ENCODE measurements around the gene NAT16. TPM values are rescaled to one million over a fixed set of nuclear protein-coding genes. Genes with fewer than 3 reads are reported as not detected.

Gene NAT16
- total and polyA plus RNA-seq, 10 donors = not detected

DNA sequence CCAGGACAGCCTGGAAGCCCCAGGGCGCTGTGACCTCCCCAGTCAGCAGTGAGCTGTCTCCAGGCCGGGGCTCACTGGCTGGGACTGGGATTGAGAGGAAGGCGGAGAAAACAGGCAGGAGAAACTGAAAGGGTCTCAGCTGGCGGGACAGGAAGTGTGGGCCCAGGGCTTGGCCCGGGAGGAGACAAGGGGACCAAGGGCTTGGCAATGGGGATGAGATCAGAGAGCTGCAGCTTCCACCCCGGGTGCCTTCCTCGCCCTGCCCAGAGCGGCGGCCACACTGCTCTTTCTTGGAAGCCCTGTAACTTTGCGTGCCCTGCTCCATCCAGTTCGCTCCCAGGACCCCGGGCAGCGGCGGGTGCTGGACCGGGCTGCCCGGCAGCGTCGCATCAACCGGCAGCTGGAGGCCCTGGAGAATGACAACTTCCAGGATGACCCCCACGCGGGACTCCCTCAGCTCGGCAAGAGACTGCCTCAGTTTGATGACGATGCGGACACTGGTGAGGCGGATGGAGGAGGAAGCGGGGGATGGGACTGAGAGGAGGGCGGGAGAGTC, 42.3 kb upstream of the NAT16 start:
- 91 to 96% (median 93%) methylated on average over 26 to 27 of the region's 27 CpGs for WGBS, 5 donors
- intact Hi-C loops (cut with DNase I; ENCODE audit: low total_unique reads) = no loop called here
- H3K4me1 ChIP-seq = peaks cover 15 to 47% (median 28%) of the 10 kb centered on the region in 6 donors
- DNase-seq = no peak
- peaks cover 8 to 68% (median 41%) of the 10 kb centered on the region in 6 donors for H3K36me3 ChIP-seq
- H3K27ac ChIP-seq = no peak overlapping the region
- TF ChIP-seq POLR2AphosphoS5 (IDR thresholded peaks at IDR 0.05) (no peak), POLR2A (IDR thresholded peaks at IDR 0.05) (no peak)
- TF ChIP-seq, protein P1, sequence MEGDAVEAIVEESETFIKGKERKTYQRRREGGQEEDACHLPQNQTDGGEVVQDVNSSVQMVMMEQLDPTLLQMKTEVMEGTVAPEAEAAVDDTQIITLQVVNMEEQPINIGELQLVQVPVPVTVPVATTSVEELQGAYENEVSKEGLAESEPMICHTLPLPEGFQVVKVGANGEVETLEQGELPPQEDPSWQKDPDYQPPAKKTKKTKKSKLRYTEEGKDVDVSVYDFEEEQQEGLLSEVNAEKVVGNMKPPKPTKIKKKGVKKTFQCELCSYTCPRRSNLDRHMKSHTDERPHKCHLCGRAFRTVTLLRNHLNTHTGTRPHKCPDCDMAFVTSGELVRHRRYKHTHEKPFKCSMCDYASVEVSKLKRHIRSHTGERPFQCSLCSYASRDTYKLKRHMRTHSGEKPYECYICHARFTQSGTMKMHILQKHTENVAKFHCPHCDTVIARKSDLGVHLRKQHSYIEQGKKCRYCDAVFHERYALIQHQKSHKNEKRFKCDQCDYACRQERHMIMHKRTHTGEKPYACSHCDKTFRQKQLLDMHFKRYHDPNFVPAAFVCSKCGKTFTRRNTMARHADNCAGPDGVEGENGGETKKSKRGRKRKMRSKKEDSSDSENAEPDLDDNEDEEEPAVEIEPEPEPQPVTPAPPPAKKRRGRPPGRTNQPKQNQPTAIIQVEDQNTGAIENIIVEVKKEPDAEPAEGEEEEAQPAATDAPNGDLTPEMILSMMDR (IDR thresholded peaks at IDR 0.05 in 8 of 11, conservative IDR thresholded peaks at IDR 0.05 in 3 of 11) = no peak
- no peaks in the 10 kb centered on the region for H3K27me3 ChIP-seq (replicated peaks in 1 of 7)
- no peak overlapping the region for H3K4me3 ChIP-seq
- no peaks in the 10 kb centered on the region for H3K9me3 ChIP-seq

DNA sequence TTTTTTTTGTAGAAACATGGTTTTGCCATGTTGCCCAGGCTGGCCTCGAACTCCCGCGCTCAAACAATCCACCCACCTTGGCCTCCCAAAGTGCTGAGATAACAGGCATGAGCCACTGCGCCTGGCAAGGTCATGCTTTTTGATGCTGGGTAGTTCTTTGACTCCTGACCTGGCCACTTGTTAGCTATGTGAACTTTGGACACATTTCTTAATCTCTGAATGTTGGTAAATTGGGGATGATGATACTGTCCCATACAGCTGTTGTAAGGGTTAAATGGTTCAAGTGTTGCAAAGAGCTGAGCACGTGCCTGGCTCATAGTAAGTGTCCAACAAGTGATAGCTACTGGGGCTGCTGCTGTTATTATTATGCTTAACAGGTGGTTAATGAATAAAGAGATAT, 40.2 kb upstream of the NAT16 start:
- 66 to 90% (median 75%) methylated on average over 5 of the region's 5 CpGs for WGBS, 5 donors
- no peak for DNase-seq
- intact Hi-C loops (cut with DNase I; ENCODE audit: low total_unique reads) = no loop called here

DNA sequence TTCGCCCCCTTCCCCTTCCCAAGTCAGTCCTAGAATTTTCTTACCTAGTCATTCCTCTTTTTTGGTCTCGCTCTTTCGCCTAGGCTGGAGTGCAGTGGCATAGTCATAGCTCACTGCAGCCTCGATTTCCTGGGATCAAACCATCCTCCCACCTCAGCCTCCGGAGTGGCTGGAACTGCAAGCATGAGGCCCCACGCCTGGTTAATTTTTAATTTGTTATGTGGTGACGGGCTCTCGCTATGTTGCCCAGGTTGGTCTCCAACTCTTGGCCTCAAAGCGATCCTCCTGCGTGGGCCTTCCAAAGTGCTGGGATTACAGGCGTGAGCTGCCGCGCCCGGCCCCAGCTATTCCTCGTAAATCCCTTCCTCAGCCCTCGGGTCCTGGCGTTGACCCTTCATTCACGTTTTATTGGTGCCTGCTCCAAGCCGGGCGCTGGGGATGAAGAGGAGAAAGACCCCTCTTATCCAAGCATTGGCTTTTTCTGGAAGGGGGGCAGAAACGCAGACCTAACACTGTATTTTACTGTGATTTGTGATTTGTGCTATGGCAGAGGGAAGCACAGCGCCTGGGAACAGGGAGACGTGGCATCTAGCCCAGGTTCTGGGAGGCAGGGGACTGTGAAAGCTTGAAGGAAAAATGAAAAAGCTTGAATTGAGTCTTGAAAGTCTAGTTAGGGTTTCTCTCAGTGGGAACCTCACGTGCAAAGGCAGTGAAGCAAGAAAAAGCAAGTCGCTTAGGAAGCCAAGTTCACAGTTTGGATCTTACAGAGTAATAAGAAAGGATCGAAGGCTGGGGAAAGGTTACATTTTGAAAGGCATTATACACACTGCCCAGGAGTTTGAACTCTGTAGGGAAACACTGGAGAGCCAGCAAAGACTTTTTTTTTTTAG, 38.4 kb upstream of the NAT16 start:
- intact Hi-C loops (cut with DNase I; ENCODE audit: low total_unique reads) = no loop called here
- Histone ChIP-seq H3K36me3 (peaks cover 0 to 55% (median 27%) of the 10 kb centered on the region in 6 donors), H3K4me1 (peaks cover 20 to 76% (median 48%) of the 10 kb centered on the region in 6 donors), H3K27me3 (replicated peaks in 1 of 7) (no peaks in the 10 kb centered on the region), H3K27ac (peak overlapping the region; percentile 66 to 97 (median 94)), H3K9me3 (no peaks in the 10 kb centered on the region), H3K4me3 (peak overlapping the region; percentile 65 to 92 (median 88))
- TF ChIP-seq, protein P1 (IDR thresholded peaks at IDR 0.05 in 8 of 11, conservative IDR thresholded peaks at IDR 0.05 in 3 of 11) = no peak
- TF ChIP-seq POLR2A (IDR thresholded peaks at IDR 0.05) = no peak
- TF ChIP-seq POLR2AphosphoS5 (IDR thresholded peaks at IDR 0.05) = no peak
- WGBS, 5 donors = 9 to 12% (median 10%) methylated on average over 22 to 26 of the region's 26 CpGs
- no peak for DNase-seq

More for the DNA sequence above, 40.2 kb upstream of the NAT16 start:
- H3K9me3 ChIP-seq = no peaks in the 10 kb centered on the region
- H3K4me1 ChIP-seq = peaks cover 20 to 67% (median 45%) of the 10 kb centered on the region in 6 donors
- H3K27ac ChIP-seq = no peak overlapping the region
- TF ChIP-seq, protein P1 (IDR thresholded peaks at IDR 0.05 in 8 of 11, conservative IDR thresholded peaks at IDR 0.05 in 3 of 11) = no peak
- TF ChIP-seq POLR2A (IDR thresholded peaks at IDR 0.05) = no peak
- TF ChIP-seq POLR2AphosphoS5 (IDR thresholded peaks at IDR 0.05) = no peak
- no peak overlapping the region for H3K4me3 ChIP-seq
- no peaks in the 10 kb centered on the region for H3K27me3 ChIP-seq (replicated peaks in 1 of 7)
- H3K36me3 ChIP-seq = peaks cover 8 to 55% (median 29%) of the 10 kb centered on the region in 6 donors
